Gastroesophageal sphincter (tissue), 3 donors: ENCODE results near the gene UPF2.
A peak's percentile ranks its signal among the peaks of the same experiment; 100 is the strongest.

Experiments used
- CTCF ChIP-seq, 4 experiments: fragments of 200-600 bp in 2 of 4; fragments of 450-650 bp in 2 of 4; sonication (generic) in 1 of 4; IDR thresholded peaks; one replicate each; pipeline ENCODE4 v1.5.1; 2017 to 2019; ENCODE audit warnings: antibody characterized with exemption in 4 of 4, mild to moderate bottlenecking in 2 of 4, moderate library complexity in 2 of 4
- EP300 ChIP-seq: sonication (generic); formaldehyde crosslinking; IDR thresholded peaks from one replicate; pipeline ENCODE4 v1.6.1; 2017; ENCODE audit warnings: antibody characterized with exemption, mild to moderate bottlenecking
- POLR2A ChIP-seq, 2 donors: fragments of 450-650 bp; IDR thresholded peaks; one replicate each; pipeline ENCODE4 v1.6.1; 2017; ENCODE audit warnings: antibody characterized with exemption in 2 of 2, mild to moderate bottlenecking in 2 of 2, moderate library complexity in 1 of 2

DNA sequence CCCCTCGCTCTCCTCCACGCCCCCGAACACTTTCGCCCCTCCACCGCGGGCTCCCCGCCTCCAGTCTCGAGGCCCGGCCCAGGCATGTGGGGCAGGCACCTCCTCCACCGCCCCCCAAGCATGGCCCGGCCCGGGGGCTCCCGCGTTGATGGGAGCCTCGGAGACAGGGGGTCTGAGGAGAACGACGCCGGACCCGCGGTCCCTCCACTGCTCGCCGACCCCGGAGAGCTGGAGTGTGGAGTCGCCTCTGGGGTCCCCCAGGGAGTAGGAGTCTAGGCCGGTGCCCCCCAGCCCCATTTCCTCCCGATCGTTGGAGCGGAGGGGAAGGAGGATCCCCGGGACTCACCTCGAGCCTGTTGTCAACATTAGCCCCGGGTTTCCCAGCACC lies 206 bp downstream of the UPF2 start:
- no peak for TF ChIP-seq CTCF (IDR thresholded peaks at IDR 0.05)
- TF ChIP-seq POLR2A (IDR thresholded peaks at IDR 0.05), result peak; percentile 17 to 30
- no peak for TF ChIP-seq EP300
